ENCODE measurements around the gene ACSS2.

GRCh38 chr20:34842143-34842542, 34.3 kb upstream of the ACSS2 start:
- TF ChIP-seq SP1 (IDR thresholded peaks at IDR 0.05) (no peak), TARDBP (IDR thresholded peaks at IDR 0.05) (no peak), BHLHE40 (IDR thresholded peaks at IDR 0.05; ENCODE audit: borderline replicate concordance) (no peak), ARNT (IDR thresholded peaks at IDR 0.05) (no peak), SUZ12 (IDR thresholded peaks at IDR 0.05) (no peak), HDGF (IDR thresholded peaks at IDR 0.05; ENCODE audit: borderline replicate concordance) (no peak), NFRKB (IDR thresholded peaks at IDR 0.05) (no peak), FOXK2 (IDR thresholded peaks at IDR 0.05) (no peak), FOXM1 (IDR thresholded peaks at IDR 0.05; ENCODE audit: borderline replicate concordance) (no peak), PKNOX1 (IDR thresholded peaks at IDR 0.05) (no peak), LEF1 (IDR thresholded peaks at IDR 0.05; ENCODE audit: borderline replicate concordance) (no peak)

Measured in HEK293T (cell line).